Activated CD4-positive, alpha-beta T cell treated with anti-CD3 and anti-CD28 coated beads, Interleukin-2, Interleukin-6, amounts not matched to agents 100 ng/mL and 50 ng/mL, durations not matched to agents 16 hours and 8 hours (primary cell): ENCODE measurements around the gene KMT2D.
"Not testable (repeated sequence)": the region's sequence is repeated elsewhere in the genome, so short reads cannot be mapped to it uniquely, and the experiment has no call there.

ENCODE experiments used
- DNase-seq: peaks from one replicate; pipeline ENCODE4 v3.0.0-alpha.2; 2020

KMT2D gene

GRCh38 chr12:49086116-49086515 lies 25.5 kb upstream of the KMT2D start:
- no peak for DNase-seq

DNA sequence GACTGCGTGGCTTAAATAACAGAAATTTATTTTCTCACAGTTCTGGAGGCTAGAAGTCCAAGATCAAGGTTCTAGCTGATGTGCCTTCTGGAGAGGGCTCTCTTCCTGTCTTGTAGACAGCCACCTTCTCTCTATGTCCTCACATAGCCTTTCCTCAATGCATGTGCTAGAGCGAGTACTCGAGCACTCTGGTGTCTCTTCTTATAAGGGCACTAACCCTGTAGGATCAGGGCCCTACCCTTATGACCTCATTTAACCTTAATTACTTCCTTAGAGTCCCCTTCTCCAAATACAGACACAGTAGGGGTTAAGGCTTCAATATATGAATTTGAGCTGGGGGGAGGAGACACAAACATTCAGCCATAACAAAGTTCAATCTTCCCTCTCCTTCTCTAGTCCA lies 23.8 kb upstream of the KMT2D start:
- no peak for DNase-seq

- DNase-seq = no peak
These were observed 19.2 kb upstream of the KMT2D start for GRCh38 chr12:49079793-49080192.

- no peak for DNase-seq
These were observed 10.4 kb upstream of the KMT2D start for GRCh38 chr12:49070971-49071370.

GRCh38 chr12:49069507-49070346 lies 9.1 kb upstream of the KMT2D start, which contains the start of gene RHEBL1:
Gene RHEBL1, minus strand, starts transcription at chr12:49069979. Its CDS starts 194 bp downstream, at chr12:49069785.
- DNase-seq = peak; percentile 100

GRCh38 chr12:49068879-49069506 lies 8.4 kb upstream of the KMT2D start:
- no peak for DNase-seq

- no peak for DNase-seq
These were observed 5.5 kb upstream of the KMT2D start for GRCh38 chr12:49066120-49066519.

- no peak for DNase-seq
These were observed 4.2 kb upstream of the KMT2D start for GRCh38 chr12:49064767-49065152.

DNA sequence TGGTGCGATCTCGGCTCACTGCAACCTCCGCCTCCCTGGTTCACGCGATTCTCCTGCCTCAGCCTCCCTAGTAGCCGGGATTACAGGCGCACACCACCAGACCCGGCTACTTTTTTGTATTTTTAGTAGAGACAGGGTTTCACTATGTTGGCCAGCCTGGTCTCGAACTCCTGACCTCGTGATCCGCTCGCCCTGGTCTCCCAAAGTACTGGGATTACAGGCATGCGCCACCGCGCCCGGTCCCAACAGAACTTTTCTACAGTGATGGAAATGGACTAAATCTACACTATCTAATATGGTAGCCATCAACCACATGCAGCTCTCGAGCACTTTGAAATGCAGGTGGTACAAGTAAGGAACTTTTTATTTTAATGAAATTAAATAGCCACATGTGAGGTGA lies 1.3 kb upstream of the KMT2D start:
- not testable (repeated sequence) for DNase-seq

DNA sequence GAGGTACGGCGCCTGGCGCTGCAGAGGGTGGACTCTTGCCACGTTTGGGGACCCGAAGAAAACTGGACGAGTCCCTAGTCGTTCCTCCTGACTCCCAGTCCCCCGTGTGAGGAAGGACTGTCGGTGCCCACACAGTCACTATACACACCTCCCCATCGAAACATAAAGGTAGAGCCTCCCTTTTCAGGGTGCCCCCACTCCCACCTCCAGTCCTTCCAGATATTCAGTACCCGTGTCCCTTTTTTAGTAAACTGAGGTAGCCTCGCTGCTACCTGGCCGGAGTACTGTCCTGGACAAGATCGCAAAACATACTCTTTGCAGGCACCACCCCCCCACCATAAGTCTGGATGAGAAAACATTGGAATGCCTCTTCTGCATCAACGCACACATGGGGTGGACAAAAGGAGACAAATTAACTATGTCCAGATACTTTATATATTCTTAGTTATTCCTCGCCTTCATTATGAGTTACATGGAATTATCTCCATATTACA lies 610 bp upstream of the KMT2D start:
- DNase-seq = no peak

DNA sequence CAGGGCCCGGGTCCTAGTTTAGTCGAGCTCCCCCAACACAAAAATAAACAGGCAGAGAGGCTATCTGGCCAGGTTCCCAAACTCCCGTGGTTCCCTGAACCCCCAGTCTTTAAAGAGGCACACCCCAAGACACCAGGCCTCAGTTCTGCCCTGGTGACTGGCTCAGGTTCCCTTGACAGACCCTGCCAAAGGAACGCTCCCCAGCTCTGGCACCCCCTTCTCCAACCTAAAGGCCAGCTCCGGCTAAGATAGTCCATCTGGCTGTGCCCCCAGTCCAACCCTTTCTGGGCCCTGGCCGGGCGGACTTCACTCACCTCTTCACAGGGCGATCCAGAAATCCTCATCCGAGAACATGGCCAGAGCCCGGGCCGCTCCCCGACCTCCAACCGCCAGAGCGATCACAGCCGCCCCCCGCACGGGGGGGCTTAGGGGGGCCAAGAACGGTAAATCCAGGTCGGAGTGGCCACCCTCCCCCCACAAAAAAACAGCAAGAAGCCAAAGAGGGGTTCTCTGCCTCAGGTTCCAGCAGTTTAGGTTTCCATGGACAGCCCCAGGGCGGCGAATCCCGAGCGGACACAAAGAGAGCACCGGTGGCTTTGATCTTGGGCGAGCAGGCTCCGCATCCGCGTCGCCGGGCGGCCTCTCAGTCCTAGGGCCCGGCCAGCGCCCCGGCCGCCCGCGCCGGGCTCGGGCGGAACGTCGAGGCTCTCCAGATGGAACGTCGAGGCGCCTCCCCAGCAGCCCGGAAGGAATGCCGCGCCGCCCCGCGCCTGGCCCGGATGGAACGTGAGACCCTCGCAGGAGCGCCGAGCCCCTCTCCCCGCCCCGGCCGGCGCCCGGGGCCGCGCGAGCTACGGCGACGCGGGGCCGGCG lies 1.1 kb downstream of the KMT2D start:
- peak; percentile 37 for DNase-seq

GRCh38 chr12:49059045-49059298 lies 1.6 kb downstream of the KMT2D start:
- no peak for DNase-seq

GRCh38 chr12:49058366-49059044 lies 2.1 kb downstream of the KMT2D start:
- DNase-seq = no peak

GRCh38 chr12:49057888-49058287 lies 2.7 kb downstream of the KMT2D start:
- no peak for DNase-seq

GRCh38 chr12:49055978-49056754 lies 4.4 kb downstream of the KMT2D start:
- peak; percentile 83 for DNase-seq

DNA sequence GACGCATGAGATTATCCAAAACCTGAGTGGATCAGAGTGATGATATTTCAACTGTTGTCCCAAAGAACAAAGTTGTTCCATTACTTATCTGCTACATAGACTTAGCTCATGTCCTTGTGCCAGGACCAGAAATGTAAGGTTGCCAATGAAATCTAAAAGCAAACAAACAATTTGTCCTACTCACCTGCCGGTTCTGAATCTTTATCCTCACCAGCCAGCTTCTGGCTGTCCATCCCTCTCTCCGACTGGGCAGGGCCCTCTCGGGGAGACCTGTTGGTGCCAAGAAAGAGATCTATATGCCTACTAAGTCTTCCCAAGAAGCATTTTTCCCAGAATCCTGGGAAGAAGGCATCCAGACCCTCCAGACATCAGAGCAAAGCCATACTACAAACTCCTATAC lies 5.5 kb downstream of the KMT2D start:
- no peak for DNase-seq

DNA sequence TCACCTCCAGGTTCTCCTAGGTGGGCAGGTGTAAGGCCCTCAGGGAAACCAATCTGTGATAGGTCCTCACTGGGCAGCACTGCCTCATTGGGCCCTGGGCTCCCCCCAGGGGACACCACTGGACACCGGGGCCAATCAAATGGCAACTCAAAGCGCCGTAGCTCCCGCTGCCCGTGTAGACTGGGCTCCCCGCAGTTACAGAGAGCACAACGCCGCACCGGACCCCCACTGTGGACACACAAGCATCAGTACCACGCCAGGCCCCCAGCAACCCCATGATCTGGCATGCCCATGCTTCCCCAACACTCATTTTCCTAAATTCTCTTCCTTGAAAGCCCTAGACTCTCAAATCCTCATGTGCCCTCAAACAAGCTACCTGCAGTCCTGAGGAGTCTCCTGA lies 6.1 kb downstream of the KMT2D start:
- no peak for DNase-seq

DNA sequence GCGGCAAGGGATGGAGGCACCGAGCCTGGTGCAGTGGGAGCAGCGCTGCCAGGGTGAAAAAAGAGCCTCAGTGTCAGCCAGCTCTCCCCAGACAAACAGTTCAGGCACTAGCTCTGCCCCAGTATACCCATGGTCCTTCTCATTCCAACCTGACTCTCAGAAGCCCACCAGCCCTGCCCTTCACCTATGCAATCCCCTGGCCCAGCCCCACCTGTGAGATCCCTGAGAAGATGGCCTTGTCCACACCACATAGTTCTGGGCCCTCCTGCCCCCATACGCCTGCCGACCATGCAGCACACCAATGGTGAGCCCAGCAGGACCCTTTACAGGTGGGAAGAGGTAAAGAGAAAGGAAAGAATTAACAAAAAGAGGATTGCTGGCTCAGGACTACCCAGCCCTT lies 6.5 kb downstream of the KMT2D start:
- DNase-seq = no peak

DNA sequence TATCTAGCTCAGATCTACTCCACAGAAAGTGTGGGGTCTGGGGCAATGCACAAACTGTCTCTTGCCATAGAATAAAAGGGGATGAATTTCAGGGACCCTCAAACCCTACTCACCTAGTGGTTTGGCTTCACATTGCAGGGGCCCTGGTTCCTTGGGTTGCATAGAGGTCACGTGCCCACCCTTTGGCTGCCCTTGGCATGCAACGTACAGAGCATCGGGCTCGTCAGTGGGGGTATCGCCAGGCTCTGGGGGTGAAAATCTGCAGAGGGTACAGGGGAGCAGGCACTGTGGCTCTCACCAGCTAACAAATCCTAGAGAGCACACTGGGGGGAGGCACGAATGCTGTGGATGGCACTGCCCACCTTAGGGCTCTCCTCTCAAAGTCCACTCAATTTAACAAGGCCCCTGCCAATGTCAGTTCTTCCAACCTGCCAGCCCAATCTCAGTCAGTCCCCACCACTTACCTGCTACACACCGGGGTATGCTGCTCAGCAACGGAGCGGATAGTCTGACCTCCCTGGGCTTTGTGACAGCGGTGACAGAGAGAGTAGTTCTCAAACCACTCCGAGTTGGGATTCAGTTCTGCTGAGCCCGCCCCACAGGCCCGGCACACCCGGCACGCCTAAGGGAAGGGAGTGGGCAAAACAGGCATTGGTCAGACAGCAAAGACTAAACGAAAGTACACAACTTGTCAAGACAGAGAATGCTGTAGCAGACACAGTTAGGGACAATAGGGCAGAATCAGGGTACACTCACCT lies 8.0 kb downstream of the KMT2D start:
- no peak for DNase-seq

DNA sequence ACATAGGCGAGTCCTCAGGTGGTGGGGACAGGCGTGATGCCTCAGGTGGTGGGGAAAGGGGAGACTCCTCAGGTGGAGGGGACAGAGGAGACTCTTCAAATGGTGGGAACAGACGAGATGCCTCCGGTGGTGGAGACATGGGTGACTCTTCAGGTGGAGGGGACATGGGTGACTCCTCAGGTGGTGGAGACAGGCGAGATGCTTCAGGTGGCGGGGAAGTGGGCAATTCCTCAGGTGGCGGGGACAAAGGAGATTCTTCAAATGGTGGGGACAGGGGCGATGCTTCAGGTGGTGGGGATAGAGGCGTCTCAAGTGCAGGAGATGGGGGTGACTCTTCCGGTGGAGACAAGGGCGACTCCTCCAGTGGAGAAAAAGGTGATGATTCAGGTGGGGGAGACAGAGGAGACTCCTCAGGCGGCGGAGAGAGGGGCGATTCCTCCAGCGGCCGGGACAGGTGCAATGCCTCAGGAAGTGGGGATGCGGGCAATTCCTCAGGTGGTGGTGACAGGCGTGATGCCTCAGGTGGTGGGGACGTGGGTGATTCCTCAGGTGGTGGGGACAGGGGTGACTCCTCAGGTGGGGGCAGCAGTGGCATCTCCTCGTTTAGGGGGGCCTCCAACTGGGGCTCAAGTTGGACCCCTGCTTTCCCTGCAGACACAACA lies 8.7 kb downstream of the KMT2D start:
- no peak for DNase-seq

GRCh38 chr12:49051373-49051764 lies 9.2 kb downstream of the KMT2D start:
- DNase-seq = no peak
